ENCODE data around the gene MYO7A.

Gene MYO7A

GRCh38 chr11:77123591-77123990 is 4.5 kb upstream of the MYO7A start:
- Histone ChIP-seq H3K4me1 (ENCODE audit: low read depth, poor library complexity, severe bottlenecking) (peaks cover 6% of the 10 kb centered on the region), H3K79me2 (ENCODE audit: insufficient read depth, low read depth) (no peaks in the 10 kb centered on the region), H3K4me2 (no peak overlapping the region), H3K9ac (no peak overlapping the region), H3K4me3 (IDR thresholded peaks at IDR 0.05; ENCODE audit: insufficient read depth, low read depth, low read length) (no peak overlapping the region), H3K27me3 (ENCODE audit: insufficient read depth, low read depth) (no peaks in the 10 kb centered on the region), H4K20me1 (ENCODE audit: insufficient read depth) (no peaks in the 10 kb centered on the region), H2AFZ (ENCODE audit: low read depth) (no peak overlapping the region), H3K27ac (no peak overlapping the region), H3K36me3 (ENCODE audit: insufficient read depth) (no peaks in the 10 kb centered on the region)
- TF ChIP-seq CTCF (conservative IDR thresholded peaks at IDR 0.05; ENCODE audit: low read depth, low read length), result no peak

DNA sequence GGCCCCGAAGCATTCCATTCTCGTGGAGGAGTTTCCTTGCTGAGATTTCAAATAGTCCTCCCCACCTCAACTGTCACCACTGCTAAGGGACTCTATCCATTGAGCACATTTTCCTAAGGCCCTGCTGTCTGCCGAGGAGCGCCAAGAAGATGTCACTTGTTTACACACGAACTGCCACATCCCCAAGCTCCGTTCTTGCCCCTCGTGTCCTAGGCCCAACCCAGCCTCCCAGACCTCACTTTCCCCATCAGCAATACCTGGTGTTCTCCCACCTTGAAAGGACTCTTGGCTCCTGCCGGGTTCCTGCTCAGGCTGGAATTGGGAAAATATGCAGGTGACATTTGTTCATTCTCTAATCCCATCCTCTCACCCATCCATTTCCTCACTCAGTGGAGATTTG is 4.0 kb upstream of the MYO7A start:
- H2AFZ ChIP-seq (ENCODE audit: low read depth), result no peak overlapping the region
- H3K27ac ChIP-seq, result no peak overlapping the region
- no peaks in the 10 kb centered on the region for H4K20me1 ChIP-seq (ENCODE audit: insufficient read depth)
- H3K4me3 ChIP-seq (IDR thresholded peaks at IDR 0.05; ENCODE audit: insufficient read depth, low read depth, low read length), result no peak overlapping the region
- H3K9ac ChIP-seq, result no peak overlapping the region
- H3K4me1 ChIP-seq (ENCODE audit: low read depth, poor library complexity, severe bottlenecking), result peaks cover 6% of the 10 kb centered on the region
- TF ChIP-seq CTCF (conservative IDR thresholded peaks at IDR 0.05; ENCODE audit: low read depth, low read length), result no peak
- H3K36me3 ChIP-seq (ENCODE audit: insufficient read depth), result no peaks in the 10 kb centered on the region
- H3K4me2 ChIP-seq, result no peak overlapping the region
- no peaks in the 10 kb centered on the region for H3K79me2 ChIP-seq (ENCODE audit: insufficient read depth, low read depth)
- no peaks in the 10 kb centered on the region for H3K27me3 ChIP-seq (ENCODE audit: insufficient read depth, low read depth)

DNA sequence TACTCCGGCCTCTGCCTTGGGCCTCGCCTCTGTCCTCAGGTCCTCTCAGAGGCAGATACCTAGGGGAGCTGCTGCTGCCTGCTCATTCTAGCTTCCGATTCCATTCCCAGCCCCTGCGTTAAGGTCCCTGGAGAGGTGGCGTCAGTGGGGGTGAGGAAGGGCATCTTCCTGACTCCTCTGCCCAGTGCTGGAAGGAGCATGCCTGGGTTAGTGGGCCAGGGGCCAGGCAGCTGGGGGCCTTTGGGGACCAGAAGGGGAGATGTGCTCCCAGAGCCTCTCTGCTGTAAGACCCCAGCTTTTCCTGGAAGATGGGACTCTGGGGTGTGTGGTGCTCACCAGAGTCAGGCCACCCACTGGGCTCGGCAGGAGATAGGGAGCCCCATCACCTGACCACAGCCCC is 3.6 kb upstream of the MYO7A start:
- Histone ChIP-seq H3K4me2 (no peak overlapping the region), H3K4me1 (ENCODE audit: low read depth, poor library complexity, severe bottlenecking) (peaks cover 6% of the 10 kb centered on the region), H3K79me2 (ENCODE audit: insufficient read depth, low read depth) (no peaks in the 10 kb centered on the region), H3K27me3 (ENCODE audit: insufficient read depth, low read depth) (no peaks in the 10 kb centered on the region), H3K27ac (no peak overlapping the region), H3K4me3 (IDR thresholded peaks at IDR 0.05; ENCODE audit: insufficient read depth, low read depth, low read length) (no peak overlapping the region), H4K20me1 (ENCODE audit: insufficient read depth) (no peaks in the 10 kb centered on the region), H2AFZ (ENCODE audit: low read depth) (no peak overlapping the region), H3K36me3 (ENCODE audit: insufficient read depth) (no peaks in the 10 kb centered on the region), H3K9ac (no peak overlapping the region)
- no peak for TF ChIP-seq CTCF (conservative IDR thresholded peaks at IDR 0.05; ENCODE audit: low read depth, low read length)

GRCh38 chr11:77125191-77125590 is 2.9 kb upstream of the MYO7A start:
- no peaks in the 10 kb centered on the region for H3K79me2 ChIP-seq (ENCODE audit: insufficient read depth, low read depth)
- no peak overlapping the region for H3K9ac ChIP-seq
- no peak for TF ChIP-seq CTCF (conservative IDR thresholded peaks at IDR 0.05; ENCODE audit: low read depth, low read length)
- peaks cover 6% of the 10 kb centered on the region for H3K4me1 ChIP-seq (ENCODE audit: low read depth, poor library complexity, severe bottlenecking)
- no peak overlapping the region for H3K4me3 ChIP-seq (IDR thresholded peaks at IDR 0.05; ENCODE audit: insufficient read depth, low read depth, low read length)
- no peak overlapping the region for H2AFZ ChIP-seq (ENCODE audit: low read depth)
- no peaks in the 10 kb centered on the region for H3K36me3 ChIP-seq (ENCODE audit: insufficient read depth)
- H3K27ac ChIP-seq, result no peak overlapping the region
- H3K27me3 ChIP-seq (ENCODE audit: insufficient read depth, low read depth), result no peaks in the 10 kb centered on the region
- no peaks in the 10 kb centered on the region for H4K20me1 ChIP-seq (ENCODE audit: insufficient read depth)
- H3K4me2 ChIP-seq, result no peak overlapping the region

GRCh38 chr11:77125695-77126094 is 2.4 kb upstream of the MYO7A start:
- Histone ChIP-seq H3K4me1 (ENCODE audit: low read depth, poor library complexity, severe bottlenecking) (peaks cover 6% of the 10 kb centered on the region), H3K36me3 (ENCODE audit: insufficient read depth) (no peaks in the 10 kb centered on the region), H4K20me1 (ENCODE audit: insufficient read depth) (no peaks in the 10 kb centered on the region), H3K27ac (no peak overlapping the region), H3K79me2 (ENCODE audit: insufficient read depth, low read depth) (no peaks in the 10 kb centered on the region), H3K4me2 (no peak overlapping the region), H3K9ac (no peak overlapping the region), H3K4me3 (IDR thresholded peaks at IDR 0.05; ENCODE audit: insufficient read depth, low read depth, low read length) (no peak overlapping the region), H2AFZ (ENCODE audit: low read depth) (no peak overlapping the region), H3K27me3 (ENCODE audit: insufficient read depth, low read depth) (no peaks in the 10 kb centered on the region)
- TF ChIP-seq CTCF (conservative IDR thresholded peaks at IDR 0.05; ENCODE audit: low read depth, low read length), result no peak
